ENCODE data around the gene SMS.
A peak's percentile ranks its signal among the peaks of the same experiment; 100 is the strongest.

Gene SMS

DNA sequence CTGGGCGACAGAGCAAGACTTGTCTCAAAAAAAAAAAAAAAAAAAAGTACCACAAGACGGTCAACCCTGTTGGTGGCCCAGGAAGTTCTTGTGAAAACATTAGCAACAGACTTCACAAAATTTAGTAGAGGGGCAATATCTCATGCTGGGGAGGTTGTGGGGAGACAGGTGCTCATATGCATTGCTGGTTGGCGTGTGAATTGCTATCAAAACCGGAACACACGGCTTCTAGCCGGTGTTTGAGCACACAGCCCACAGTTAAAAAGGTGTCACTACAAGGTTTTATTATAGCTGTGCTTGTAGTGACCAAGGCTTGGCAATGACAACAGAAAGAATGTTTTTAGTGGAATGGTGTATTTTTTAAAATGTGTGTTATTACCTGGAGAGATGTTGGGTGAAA, 41.8 kb downstream of the SMS start:
- Histone ChIP-seq H3K9ac (ENCODE audit: low read length) (no peak overlapping the region), H3K27me3 (ENCODE audit: insufficient read depth, low read length) (no peaks in the 10 kb centered on the region), H3K9me3 (ENCODE audit: low read length) (no peaks in the 10 kb centered on the region), H3K4me2 (ENCODE audit: low read length) (no peak overlapping the region), H3K4me1 (ENCODE audit: insufficient read depth, low read length, severe bottlenecking) (no peaks in the 10 kb centered on the region), H2AFZ (ENCODE audit: low read length) (no peak overlapping the region), H3K9me2 (ENCODE audit: low read depth, low read length) (no peaks in the 10 kb centered on the region), H3K27ac (ENCODE audit: low read depth, low read length, poor library complexity, severe bottlenecking) (no peak overlapping the region), H3F3A (ENCODE audit: insufficient read depth, low read length) (no peaks in the 10 kb centered on the region), H4K20me1 (ENCODE audit: insufficient read depth, low read length) (no peaks in the 10 kb centered on the region), H3K36me3 (ENCODE audit: insufficient read depth, low read length) (peaks cover 23% of the 10 kb centered on the region), H3K4me3 (ENCODE audit: low read depth, low read length, poor library complexity, severe bottlenecking) (no peak overlapping the region), H3K79me2 (ENCODE audit: insufficient read depth, low read length) (no peaks in the 10 kb centered on the region)
- no peak for TF ChIP-seq EZH2 (IDR thresholded peaks at IDR 0.05; ENCODE audit: borderline replicate concordance, low read length)
- TF ChIP-seq, protein P1, sequence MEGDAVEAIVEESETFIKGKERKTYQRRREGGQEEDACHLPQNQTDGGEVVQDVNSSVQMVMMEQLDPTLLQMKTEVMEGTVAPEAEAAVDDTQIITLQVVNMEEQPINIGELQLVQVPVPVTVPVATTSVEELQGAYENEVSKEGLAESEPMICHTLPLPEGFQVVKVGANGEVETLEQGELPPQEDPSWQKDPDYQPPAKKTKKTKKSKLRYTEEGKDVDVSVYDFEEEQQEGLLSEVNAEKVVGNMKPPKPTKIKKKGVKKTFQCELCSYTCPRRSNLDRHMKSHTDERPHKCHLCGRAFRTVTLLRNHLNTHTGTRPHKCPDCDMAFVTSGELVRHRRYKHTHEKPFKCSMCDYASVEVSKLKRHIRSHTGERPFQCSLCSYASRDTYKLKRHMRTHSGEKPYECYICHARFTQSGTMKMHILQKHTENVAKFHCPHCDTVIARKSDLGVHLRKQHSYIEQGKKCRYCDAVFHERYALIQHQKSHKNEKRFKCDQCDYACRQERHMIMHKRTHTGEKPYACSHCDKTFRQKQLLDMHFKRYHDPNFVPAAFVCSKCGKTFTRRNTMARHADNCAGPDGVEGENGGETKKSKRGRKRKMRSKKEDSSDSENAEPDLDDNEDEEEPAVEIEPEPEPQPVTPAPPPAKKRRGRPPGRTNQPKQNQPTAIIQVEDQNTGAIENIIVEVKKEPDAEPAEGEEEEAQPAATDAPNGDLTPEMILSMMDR (IDR thresholded peaks at IDR 0.05; ENCODE audit: low read length), result no peak

DNA sequence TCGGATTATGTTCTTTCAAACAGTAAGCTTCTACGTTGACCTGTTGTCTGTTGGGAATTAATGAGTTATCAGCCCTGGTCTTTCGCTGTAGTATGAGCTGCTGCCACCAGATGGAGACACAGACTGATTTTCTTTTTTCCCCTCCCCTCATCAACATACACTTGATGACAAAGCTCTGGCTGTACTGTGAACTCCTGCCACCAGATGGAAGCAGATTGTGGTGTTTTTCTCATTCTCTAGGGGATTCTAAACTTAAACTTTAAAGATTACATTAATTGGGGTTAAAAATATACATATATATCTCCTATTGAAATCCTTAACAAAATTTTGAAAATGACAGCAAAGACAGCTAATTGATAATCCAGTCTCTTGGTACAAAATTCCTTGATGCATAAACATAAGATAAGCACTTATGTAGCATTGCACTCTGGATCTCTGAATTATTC, 44.8 kb downstream of the SMS start:
- TF ChIP-seq, protein P1 (IDR thresholded peaks at IDR 0.05; ENCODE audit: low read length), result peak; percentile 72
- no peak for TF ChIP-seq EZH2 (IDR thresholded peaks at IDR 0.05; ENCODE audit: borderline replicate concordance, low read length)
- peaks cover 25% of the 10 kb centered on the region for H3K36me3 ChIP-seq (ENCODE audit: insufficient read depth, low read length)
- no peak overlapping the region for H3K4me2 ChIP-seq (ENCODE audit: low read length)
- no peak overlapping the region for H3K27ac ChIP-seq (ENCODE audit: low read depth, low read length, poor library complexity, severe bottlenecking)
- no peaks in the 10 kb centered on the region for H4K20me1 ChIP-seq (ENCODE audit: insufficient read depth, low read length)
- H2AFZ ChIP-seq (ENCODE audit: low read length), result no peak overlapping the region
- no peak overlapping the region for H3K4me3 ChIP-seq (ENCODE audit: low read depth, low read length, poor library complexity, severe bottlenecking)
- no peaks in the 10 kb centered on the region for H3K9me3 ChIP-seq (ENCODE audit: low read length)
- no peaks in the 10 kb centered on the region for H3F3A ChIP-seq (ENCODE audit: insufficient read depth, low read length)
- H3K27me3 ChIP-seq (ENCODE audit: insufficient read depth, low read length), result no peaks in the 10 kb centered on the region
- H3K4me1 ChIP-seq (ENCODE audit: insufficient read depth, low read length, severe bottlenecking), result no peaks in the 10 kb centered on the region
- H3K9ac ChIP-seq (ENCODE audit: low read length), result no peak overlapping the region
- H3K79me2 ChIP-seq (ENCODE audit: insufficient read depth, low read length), result no peaks in the 10 kb centered on the region
- no peaks in the 10 kb centered on the region for H3K9me2 ChIP-seq (ENCODE audit: low read depth, low read length)

DNA sequence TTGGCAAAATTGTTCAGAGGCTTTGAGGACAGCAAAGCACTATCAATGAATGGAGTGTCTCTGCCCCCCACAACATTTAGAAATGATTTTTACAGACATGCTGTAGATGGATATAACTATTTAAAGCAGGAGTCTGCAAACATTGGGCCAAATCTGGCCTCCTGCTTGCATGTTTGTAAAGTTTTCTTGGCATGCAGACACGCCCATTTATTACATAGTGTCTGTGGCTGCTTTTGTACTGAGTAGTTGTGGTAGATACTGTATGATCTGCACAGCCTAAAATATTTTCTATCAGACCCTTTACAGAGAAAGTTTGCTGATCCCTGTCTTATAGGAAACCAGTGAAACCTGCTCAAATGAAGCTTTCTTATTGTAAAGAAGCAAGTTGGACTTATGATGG, 46.1 kb downstream of the SMS start:
- Histone ChIP-seq H3K4me2 (ENCODE audit: low read length) (no peak overlapping the region), H3K27ac (ENCODE audit: low read depth, low read length, poor library complexity, severe bottlenecking) (no peak overlapping the region), H4K20me1 (ENCODE audit: insufficient read depth, low read length) (no peaks in the 10 kb centered on the region), H2AFZ (ENCODE audit: low read length) (no peak overlapping the region), H3K9me3 (ENCODE audit: low read length) (no peaks in the 10 kb centered on the region), H3F3A (ENCODE audit: insufficient read depth, low read length) (no peaks in the 10 kb centered on the region), H3K4me1 (ENCODE audit: insufficient read depth, low read length, severe bottlenecking) (no peaks in the 10 kb centered on the region), H3K9ac (ENCODE audit: low read length) (no peak overlapping the region), H3K9me2 (ENCODE audit: low read depth, low read length) (no peaks in the 10 kb centered on the region), H3K79me2 (ENCODE audit: insufficient read depth, low read length) (no peaks in the 10 kb centered on the region), H3K27me3 (ENCODE audit: insufficient read depth, low read length) (no peaks in the 10 kb centered on the region), H3K4me3 (ENCODE audit: low read depth, low read length, poor library complexity, severe bottlenecking) (no peak overlapping the region), H3K36me3 (ENCODE audit: insufficient read depth, low read length) (peaks cover 30% of the 10 kb centered on the region)
- TF ChIP-seq EZH2 (IDR thresholded peaks at IDR 0.05; ENCODE audit: borderline replicate concordance, low read length), result no peak
- TF ChIP-seq, protein P1 (IDR thresholded peaks at IDR 0.05; ENCODE audit: low read length), result no peak

All from OCI-LY1 (cell line).